NCI-H128 (cell line): ENCODE results near the gene PRKCE.

Experiments
- DNase-seq: peaks from one replicate; lab custom pipeline; 2025; ENCODE audit not compliant: unreplicated experiment; lab: John Stamatoyannopoulos, UW

Gene PRKCE

DNA sequence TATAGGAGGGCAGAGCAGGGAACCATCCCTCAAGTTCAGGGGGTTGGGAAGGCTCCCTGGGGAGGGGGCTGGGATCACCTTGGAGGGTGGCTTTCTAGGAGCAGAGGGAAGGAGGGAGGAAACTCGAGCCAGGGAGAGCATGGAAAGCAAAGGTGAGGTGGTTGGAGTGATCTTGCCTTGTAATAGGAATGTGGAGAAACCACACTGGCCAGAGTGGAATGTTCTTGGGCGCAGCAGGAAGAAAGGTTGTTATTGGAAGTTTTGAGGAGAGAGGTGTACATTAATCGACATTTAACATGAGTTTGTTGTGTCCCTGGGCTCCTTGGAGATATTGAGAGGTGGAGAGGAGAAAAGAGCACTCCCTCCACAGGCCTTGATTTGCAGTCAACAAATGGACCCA, 272.2 kb downstream of the PRKCE start:
- DNase-seq = no peak

DNA sequence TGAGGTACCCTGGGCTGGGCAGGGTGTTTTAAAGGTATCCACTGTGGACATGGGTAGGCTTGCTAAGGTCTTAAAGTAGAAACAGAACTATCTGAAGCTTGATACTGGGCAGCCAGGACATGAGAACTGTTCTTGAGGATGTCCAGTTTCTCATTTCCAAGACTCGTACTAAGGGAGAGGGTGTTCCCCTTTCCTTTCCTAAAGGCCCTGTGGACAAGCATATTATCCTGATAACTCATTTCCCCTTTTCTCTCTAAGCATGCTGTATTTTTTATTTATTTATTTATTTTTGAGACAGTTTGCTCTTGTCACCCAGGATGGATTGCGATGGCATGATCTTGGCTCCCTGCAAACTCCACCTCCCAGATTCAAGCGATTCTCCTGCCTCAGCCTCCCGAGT, 273.6 kb downstream of the PRKCE start:
- no peak for DNase-seq

DNA sequence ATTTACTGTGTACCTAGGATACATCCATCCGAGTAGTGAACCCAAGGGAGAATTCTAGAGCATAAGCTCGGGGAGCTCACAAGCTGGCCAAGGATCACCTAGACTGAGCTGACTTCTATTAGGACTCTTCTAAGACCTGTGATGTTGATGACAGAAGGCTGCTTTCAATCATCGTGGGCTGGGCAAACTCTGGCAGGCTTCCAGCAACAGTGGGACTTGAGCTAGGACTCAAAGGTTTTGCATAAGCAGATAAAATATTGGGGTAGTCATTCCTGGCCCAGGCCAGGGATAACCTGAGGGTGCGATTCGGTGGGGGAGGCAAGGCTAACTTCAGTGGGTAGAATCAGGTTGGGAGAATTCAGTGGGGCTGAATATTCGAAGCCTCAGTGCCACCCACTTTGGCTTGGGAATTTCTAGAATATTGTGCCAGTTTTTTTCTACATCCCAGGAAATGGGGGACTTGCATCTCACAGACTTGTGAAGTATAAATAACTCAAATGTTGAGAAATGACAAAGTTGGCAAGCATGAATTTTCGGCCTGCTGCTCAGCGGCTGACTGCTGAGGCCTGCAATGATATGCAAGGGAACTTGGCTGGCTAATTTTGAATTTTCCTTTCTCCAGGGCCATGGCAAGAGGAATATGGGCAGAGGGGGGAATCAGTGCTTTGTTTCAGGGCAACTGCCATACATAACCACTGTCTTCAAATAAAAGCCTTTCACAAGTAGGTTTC, 274.3 kb downstream of the PRKCE start:
- no peak for DNase-seq

DNA sequence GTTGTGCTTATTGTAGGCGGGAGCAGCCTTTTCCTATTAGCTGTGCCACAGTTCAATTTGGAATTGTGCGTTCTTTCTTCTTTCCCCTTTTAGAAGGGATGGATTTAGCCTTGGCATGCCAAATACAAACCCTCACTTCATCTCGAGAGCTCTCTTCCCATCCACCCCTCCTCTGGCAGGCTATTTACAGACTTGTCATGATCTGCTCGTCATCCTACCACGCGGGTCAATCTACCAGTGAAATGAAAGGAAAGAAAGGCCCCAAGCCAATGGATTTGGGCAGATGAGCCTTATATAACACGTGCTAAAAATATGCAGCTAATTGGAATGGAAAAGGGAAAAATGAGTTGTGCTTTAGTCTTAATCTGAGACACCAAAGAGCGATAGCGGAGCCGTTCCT, 277.5 kb downstream of the PRKCE start:
- DNase-seq = no peak

DNA sequence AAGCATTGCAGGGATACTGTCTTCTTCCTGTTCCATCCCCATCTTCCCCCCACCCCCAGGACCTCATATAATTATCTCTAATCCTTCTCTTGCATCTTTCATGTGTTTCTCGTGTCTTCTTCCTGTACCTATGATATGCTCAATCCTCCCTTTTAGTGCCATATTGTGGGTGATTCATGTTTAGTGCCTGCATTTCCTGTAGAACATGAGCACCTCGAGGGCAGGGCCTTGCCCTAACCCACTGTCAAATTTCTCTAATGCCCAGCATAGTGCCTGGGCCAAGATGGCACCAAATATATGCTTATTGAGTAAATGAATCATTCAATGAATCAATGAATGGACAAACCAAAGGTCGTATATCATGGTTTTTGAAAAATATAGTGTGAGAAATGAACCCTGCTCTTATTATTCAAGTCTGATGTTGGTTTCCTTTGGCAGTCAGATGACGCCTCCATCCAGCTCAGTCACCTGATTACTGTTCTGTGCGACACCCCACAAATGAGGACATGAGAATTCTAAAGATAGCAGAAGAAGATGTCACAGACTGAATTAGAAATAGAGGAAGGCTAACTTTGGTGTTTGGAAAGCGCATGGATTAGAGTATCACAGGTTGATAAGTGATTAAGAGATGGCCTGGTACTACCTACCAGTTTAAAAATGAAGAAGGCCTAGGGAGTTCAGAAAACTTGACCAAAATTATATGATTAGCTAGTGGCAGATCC, 278.4 kb downstream of the PRKCE start:
- no peak for DNase-seq

DNA sequence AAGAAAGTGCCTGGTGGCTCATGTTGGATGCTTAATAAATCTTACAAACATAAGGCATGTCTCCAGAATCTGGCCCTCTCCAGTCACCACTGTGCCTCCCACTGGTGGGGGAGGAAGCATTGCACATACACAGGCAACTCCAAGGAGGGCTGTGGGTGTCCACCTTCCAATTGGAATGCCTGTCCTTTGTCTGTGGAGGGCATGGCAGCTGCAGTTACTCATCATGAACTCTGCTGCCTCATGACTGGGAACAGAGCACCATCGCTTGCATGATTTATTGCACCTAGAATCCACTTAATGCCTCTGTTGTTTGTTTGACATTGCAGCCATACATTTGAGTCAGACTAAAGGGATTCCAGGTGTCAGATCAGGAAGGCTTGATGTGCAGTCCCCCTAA, 278.9 kb downstream of the PRKCE start:
- DNase-seq = no peak

DNA sequence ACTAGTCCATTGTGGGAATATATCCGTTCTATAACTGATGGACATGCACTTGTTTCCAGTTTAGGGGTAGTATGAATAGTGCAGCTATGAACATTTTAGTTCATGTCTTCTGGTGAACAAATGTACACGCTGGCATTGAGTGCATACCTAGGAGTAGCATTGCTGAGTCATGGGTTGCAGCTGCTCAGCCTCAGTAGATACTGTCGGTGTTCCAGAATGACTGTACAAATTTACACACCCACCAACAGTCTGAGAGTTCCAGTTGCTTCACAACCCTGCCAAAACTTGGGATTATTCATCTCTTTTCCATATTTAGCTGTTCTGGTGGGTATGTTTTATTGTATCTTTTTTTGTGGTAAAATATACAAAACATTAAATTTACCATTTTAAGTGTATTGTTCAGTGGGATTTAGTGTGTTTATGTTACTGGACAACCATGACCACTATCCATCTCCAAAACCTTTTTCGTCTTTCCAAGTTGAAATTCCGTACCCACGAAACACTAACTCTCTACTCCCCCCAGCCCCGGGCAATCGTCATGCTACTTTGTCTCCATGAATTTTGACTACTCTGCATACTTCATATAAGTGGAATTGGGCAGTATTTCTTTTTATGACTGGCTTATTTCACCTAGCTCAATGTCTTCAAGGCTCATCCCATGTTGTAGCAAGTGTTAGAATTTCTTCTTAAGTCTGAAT, 281.0 kb downstream of the PRKCE start:
- no peak for DNase-seq

DNA sequence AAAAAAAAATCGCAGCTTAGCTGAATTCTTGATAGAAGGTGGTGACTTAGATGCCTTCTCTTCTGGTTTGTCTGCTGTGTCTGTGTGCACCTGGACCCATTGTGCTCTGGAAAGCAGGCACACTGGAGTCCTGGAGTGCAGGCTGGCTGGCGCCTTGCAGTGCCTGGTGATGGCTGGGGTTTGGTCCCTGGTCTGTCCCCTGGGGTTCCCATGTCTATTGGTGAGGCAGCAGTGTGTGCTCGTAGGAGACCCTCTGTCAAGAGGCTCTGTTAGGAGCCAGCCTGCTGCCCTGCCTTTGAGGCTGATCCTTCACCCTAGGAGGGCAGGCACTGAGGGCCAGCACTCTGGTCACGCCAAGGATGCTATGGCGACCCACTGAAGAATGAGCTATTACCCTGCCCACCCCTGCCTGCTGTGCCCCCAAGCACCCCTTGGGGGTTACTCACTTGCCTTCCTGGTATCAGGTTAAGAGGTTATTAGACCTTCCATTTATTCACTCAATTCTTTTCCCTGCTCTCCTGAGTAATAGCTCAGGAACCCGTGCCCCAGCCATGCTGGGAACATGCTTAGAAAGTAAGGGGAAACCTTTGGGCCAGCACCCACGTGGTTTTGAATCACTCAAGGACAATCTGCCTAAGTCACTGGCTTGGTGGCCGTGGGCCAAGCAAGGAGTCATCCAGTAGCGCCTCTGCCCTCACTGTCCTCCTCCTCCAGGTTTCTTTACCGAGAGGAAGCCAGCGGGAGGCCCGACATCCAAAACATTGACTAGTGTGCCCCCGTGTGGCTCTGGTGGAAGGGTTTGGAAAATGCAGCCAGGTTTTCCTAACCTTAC, 284.5 kb downstream of the PRKCE start:
- peak; percentile 78 for DNase-seq

DNA sequence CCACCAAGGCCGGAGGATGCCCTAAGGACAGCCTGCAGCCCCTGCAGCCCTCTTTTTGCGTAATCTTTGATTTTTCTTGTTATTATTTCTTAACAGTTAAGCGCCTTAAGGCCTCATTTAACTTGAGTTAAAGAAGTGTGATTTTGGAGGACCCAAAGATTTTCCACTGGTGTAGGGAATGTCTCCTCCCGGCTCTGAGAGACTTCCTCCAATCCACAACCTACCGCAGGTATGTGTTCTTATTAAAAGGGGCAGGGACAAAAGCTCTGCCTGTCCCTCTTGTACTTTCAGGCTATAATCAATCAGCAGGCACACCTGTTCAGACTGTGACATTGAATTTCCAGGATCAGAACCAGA, 285.1 kb downstream of the PRKCE start:
- no peak for DNase-seq

DNA sequence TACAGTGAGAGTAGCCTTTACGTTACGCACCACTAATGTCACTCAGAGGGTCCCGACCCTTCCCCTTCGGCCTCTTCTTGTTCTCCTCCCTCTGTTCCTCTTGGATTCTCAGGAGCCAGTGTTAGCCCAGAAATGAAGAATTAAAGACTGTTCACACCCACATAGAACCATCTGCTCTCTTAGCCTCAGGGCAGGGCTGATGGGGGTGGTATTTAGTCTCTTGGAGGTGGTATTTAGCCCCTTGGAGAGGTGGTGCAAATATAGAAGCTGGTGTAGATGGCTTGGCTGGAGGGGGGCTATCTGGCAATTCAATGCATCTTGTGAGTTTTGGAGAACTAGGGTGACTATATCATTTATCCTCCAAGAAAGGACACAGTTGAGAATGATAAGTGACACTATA, 286.5 kb downstream of the PRKCE start:
- DNase-seq = no peak

DNA sequence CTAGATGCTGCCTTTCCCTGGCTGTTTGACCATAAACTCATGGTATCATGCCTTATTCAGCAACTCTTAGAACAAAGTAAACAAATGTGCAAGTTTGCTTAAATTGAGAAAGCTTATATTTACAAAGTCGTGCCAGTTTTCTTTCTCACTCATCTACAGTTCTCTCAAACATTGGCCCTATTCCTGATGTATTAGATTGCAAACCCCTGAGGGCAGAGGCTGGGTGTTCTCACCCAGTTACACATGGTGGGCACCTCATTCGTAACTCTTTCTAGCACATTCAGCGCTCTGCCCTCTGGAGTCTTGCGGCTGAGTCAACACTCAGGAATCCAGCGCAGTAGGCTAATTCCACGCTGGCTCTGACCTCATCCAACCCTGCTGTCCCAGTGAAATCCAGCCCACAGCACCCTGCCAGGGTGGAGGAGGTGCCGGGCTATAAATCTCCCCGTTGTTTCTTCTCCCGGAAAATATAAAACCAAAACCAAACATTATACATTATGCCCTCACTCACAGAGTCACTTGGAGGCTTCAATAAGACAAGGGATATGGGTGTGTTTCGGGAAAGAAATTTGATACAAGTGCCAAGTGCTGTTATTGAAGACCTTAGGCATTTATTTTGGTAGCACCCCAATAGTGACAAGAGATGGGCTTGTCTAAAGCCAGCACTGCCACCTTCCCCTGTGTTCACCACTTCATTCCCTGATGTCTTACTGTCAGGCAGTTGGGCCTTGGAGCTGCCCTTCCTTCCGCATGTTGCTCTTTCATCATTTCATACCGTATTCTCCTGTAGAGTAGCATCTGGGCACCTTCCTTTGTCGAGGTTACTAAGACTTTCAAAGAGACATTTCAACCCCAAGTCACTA, 287.4 kb downstream of the PRKCE start:
- DNase-seq = no peak

DNA sequence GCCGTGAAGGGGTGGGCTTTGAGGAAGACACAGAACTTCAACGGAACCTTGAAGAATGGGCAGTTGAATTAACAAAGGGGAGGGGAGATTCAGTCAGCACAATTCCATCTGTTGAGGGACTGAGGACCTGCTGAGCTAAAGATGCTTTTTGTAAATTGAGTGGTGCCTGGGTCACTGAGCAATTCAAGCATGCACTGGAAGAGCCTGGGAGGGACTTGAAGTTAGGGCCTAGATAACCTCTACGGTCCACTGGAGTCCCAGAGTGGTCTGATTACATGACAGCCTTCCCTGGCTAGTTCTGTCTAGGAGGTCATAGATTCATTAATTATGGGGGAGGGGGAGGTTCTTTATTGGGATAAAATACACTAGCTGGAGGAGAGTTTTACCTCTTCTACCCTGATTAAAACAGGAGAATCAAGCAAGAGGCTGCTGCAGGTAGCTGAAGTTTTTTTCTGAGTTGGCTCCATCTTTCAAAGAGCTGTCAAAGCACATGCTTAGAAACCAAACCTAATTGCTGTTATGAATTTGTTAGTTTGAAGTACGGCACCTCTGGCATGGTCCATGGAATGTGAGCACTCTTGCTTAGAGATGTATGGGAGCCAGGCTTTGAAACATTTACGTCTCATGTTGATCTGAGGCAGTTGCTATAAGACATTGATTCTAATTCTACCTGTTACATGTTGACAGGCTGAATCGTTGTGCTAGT, 290.2 kb downstream of the PRKCE start:
- DNase-seq = no peak

DNA sequence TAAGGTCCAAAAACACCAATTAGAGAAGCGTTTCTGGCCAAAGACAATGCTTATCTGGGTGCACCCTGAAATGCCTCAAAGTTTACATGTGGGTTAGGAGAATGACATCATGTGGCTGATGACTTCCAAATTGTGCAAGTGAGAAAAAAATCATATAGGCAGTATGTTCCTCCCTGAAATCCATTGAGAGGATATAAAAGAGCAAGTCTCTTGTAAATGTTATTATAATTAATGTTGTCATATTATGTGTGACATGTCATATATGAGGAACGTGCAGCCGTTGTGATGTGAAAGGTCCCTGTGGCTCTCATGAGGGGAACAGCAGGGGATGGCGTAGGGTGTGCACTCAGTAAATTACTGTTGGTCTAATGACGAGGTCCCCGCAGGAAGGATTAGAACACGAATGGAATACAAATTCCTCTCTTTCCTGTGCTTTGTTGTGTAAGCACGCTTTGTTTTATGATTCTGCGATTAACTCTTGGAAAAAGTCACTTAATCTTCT, 290.8 kb downstream of the PRKCE start:
- no peak for DNase-seq

DNA sequence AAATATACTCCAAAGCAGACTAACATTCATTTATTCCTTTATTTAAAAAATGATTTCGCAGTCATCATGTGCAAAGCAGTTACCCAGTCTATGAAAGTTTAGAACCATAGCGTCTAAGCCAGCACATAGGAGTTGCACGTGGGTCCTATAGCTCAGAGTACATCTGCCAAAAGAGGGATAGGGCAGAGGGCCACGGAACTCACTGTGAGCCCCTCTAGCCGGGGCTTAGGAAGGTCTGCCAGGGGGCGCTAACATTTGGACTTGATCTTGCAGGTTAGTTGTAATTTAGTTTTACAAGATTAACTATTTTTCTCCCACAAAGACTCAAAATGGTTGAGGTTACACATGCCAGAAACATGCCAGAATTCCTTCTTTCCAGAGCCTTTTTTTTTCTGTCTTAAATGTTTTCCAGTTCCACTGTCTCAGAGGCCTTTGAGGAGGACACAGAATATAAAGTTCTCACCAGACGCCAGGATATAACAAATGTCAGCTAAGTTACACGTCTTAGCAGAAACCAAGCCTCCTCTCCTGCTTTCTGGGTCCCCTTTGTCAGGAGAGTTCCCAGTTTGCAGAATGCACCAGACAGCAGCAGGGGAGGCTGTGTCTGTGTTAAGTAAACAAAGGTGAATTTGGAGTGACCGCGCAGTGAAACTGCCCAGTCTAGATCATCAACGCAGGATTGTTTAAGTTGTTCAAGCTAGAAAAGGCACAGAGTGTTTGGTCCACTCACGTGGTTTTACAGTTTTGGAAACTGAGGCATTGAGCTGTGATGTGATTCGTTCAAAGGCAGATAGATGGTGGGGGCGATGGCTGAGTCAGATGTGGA, 292.0 kb downstream of the PRKCE start:
- no peak for DNase-seq

DNA sequence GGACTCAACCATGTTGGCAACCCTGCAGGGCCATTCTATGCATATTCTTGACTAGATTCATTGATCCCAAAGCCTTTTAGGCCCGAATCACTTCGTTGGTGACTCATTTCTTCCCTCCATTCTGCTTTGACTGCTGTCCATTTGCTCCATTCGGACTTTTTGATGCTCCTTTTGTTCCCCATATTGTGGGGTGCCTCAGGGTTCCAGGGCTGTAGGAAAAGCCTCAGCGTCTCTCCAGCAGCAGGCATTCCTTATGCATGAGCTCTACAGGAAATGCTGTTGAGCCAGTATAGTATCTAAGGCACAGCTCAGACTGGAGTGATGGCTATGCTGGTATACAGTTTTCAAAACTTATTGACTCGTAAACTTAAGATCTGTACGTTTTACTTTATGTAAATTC, 292.6 kb downstream of the PRKCE start:
- no peak for DNase-seq

DNA sequence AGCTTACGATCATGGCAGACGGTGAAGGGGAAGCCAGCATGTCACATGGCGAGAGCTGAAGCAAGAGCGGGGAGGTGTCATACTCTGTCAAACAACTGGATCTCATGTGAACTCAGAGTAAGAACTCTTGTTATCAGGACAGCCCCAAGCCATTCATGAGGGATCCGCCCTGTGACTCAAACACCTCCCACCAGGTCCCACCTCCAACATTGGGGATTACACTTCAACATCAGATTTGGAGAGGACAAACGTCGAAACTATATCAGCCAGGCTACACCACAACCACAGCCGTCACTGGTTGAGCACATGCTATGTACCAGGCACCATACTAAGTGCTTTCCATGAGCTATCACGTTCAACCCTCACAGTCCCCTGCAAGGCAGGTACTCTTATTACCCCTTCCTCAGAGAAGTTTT, 293.8 kb downstream of the PRKCE start:
- no peak for DNase-seq

DNA sequence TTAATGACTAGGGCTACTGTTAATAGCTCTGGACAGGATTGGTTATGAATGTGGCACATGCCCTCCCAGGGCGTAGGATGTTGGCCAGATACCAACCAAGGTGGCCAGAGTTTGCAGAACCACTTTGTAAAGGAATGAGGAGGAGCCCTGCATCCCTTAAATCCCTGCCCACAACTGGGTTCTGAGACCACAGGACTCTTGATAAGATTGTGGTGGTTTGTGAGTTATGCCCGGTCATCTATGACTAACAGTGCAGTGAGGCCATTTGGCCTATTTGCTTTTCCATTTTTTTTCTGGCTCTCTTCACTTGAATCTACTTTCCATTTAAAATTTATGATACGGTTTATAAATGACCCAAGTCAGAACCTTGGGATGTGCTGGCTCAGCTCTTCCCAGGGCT, 294.5 kb downstream of the PRKCE start:
- no peak for DNase-seq

DNA sequence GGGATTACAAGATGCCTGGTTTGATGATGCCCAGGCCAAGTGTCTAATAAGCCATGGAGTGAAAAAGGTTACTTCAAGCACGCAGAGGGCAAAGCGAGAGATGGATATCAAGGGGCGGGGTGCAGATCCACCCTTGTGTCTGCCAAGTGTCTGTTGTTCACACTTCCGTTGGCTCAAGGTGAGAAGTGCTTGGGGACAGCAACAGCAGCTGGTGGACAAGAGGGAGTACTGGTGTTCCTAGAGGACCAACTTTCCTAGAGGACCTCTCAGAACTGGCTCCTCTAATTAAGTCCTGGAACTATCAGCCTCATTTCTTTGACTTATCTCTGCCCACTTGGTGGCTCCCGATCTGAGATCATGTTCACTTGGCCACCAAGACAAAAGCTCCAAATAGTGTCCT, 299.1 kb downstream of the PRKCE start:
- no peak for DNase-seq
